GOT3 (cell line): Measurements from ENCODE around the gene CASP3.
"Not testable (repeated sequence)": the region's sequence is repeated elsewhere in the genome, so short reads cannot be mapped to it uniquely, and the experiment has no call there.

Experiments
- DNase-seq: peaks from one replicate; lab custom pipeline; 2025; ENCODE audit warnings: mixed read lengths; lab: John Stamatoyannopoulos, UW

Gene CASP3

GRCh38 chr4:184596617-184597185, 52.5 kb downstream of the CASP3 start:
- no peak for DNase-seq

GRCh38 chr4:184596044-184596616, 53.1 kb downstream of the CASP3 start:
- no peak for DNase-seq

- DNase-seq, result no peak
These were observed 53.8 kb downstream of the CASP3 start for GRCh38 chr4:184595430-184595829.

- no peak for DNase-seq
These were observed 55.8 kb downstream of the CASP3 start for GRCh38 chr4:184593461-184593860.

- DNase-seq, result not testable (repeated sequence)
These were observed 57.4 kb downstream of the CASP3 start for GRCh38 chr4:184591747-184592270.

GRCh38 chr4:184591070-184591677, 58.1 kb downstream of the CASP3 start:
- no peak for DNase-seq

GRCh38 chr4:184590196-184590595, 59.1 kb downstream of the CASP3 start:
- DNase-seq, result no peak

GRCh38 chr4:184588893-184589292, 60.4 kb downstream of the CASP3 start:
- no peak for DNase-seq

GRCh38 chr4:184587701-184588100, 61.5 kb downstream of the CASP3 start:
- no peak for DNase-seq

- DNase-seq, result no peak
These were observed 62.0 kb downstream of the CASP3 start for GRCh38 chr4:184587221-184587620.

GRCh38 chr4:184583738-184584502, 65.3 kb downstream of the CASP3 start:
- DNase-seq, result no peak
